ENCODE measurements around the gene LPAR3.

LPAR3 gene

GRCh38 chr1:84899969-84900368, 7.0 kb upstream of the LPAR3 start:
- DNase-seq = no peak

DNA sequence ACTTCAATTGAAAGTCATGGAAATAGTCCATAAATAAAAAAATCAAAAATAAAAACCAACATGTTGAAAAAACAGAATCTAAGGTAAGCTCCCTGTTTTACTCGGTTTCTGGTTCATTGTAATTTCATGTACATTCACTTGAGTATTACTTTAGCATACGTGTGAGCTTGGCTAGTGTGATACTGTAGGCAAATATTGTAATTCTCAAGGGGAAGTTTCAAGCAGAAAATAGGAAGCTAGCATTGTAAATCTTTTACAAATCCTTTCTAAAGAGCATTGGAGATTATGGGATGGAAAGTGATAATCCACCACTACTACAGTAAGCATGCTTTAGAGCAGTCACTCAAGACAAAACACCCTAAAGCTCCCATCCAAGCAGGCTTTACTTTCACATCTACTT, 3.3 kb upstream of the LPAR3 start:
- DNase-seq = no peak

DNA sequence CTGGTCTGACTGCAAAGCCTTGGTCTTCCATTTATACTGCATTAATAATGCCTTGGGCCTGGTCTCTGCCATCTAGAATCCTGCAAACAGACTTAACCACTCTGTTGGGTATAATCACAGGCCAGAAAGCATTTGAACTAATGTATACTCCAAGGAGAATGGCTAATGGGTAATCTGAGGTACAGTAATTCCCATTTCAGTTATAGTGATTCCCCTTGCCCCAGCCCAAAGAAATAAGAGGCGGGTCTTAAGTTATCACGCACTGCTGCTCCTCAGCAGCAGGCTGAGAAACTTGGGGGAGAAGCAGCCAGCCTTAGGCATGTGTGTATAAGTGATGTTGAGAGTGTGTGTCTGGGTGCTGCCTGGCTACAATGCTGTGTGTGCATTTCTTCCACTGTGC, 2.4 kb downstream of the LPAR3 start:
- no peak for DNase-seq

DNA sequence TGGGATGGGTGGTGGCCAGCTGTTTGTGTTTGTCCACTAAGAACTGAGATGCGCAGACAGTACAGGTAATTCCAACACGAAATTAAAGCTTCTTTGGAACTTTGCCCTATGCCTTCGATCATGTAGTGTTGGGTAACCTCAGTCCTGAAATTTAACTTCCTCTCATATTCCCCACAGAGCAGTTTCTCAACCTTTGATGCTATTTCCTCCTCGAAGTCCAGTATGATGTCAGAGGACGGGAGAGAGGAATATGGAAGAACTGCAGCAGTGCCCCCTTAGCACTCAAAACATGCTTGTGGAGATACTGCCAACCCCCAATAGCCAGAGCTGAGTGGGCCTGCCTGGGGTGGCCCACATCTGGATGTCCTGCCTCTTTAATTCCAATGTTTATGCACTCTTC, 3.6 kb downstream of the LPAR3 start:
- no peak for DNase-seq

GRCh38 chr1:84888753-84889152, 4.3 kb downstream of the LPAR3 start:
- DNase-seq = no peak

DNA sequence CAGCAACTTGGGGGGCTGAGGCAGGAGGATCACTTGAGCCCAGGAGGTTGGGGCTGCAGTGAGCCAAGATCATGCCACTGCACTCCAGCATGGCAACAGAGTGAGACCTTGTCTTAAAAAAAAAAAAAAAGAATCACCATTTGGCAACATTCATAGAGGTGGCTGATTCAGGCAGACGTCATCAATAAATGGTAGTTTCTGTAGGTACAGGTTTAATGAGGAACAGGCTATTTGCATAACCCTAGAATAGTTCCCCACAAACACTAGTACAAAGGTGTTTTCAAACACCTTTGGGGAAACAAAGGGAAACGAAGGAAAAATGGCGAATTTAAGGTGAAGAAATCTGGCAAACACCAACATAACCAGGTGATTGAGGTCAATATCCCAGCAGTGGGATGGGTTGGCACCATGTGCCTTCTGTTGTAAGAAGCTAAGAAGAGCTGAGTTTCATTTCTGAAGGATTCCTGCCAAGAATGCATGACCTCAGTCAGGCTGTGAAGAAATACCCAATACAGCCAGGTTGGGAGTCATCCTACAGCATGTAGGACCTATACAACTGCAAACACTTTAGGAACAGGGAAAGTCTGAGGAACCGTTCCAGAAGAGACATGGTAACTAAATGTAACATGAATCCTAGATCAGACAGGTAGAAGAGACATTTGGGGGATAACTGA, 5.6 kb downstream of the LPAR3 start:
- DNase-seq = no peak

DNA sequence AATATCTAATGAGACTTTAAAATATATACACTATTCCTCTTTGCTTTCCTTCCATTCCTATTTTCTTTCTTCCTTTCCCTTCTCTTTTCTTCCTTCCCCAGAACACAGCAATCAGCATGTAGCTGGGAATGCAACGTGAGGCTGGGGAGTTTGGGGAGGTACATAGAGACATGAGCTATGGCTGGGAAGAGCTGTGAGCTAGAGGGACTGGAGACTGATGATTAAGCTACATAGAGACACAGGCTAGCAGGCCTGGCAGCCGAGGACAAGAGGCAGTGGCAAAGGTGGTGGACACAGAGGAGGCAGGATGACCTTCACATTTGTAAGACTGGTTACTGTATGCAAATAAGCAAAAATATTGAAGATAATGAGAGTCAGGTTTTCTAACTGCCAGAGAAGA, 7.5 kb downstream of the LPAR3 start:
- no peak for DNase-seq

- no peak for DNase-seq
Observed at GRCh38 chr1:84884671-84885389, 8.2 kb downstream of the LPAR3 start.

DNA sequence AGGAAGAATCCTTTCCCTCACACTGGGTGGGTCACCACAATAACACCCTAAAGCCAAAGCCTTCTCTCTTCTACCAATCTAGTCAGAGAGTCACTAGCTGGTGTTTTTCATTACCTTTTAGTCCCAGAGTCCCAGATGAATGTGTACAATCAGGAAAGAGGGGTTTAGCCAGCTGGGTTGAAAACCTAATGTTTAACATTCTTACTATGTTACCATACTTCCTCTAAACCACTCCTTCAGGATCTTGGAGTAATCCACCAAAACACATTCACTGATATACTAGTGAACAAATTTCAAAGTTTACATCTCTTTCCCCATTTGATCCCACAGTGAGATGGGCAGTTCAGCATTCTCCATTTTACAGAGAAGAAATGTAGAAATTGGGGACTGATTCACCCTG, 9.7 kb downstream of the LPAR3 start:
- no peak for DNase-seq

- DNase-seq = no peak
Observed at GRCh38 chr1:84877592-84877991, 15.4 kb downstream of the LPAR3 start.

DNA sequence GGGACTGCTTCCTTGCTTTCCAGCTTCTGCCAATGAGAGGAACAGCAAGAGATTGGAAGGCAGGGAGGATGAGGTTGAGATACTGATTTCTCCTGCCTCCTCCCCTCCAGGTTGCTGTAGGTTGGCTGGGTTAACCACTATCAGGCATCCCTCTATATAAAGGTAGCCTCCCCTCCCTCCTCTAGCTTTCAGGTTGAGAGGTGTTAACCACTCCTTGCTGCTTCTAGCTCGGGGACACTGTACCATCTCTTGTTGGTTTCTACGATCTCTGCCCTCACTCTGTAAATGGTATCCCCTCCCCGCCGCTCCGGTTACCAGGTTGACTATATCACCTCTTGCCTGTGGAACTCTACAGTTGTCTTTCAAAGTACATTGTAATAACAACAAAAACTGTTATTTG, 16.7 kb downstream of the LPAR3 start:
- no peak for DNase-seq

DNA sequence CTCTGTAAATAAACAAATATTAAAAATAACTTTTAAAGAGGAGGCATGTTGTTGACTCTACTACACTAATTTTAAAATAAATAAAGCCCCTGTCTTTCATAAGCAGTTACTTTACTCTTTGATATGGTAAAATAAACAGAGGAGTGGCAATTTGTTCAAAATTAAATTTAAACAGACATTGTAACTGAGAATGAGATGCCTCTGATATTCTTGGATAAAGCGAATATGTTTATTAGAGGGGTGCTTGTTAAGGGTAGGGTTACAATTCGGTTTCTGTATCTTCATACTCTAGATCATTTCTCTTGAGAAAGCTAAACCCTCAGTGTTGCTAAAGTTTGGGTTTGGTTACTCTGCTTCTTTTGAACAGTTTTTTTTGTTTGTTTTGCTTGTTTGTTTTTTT, 19.6 kb downstream of the LPAR3 start:
- DNase-seq = no peak

DNA sequence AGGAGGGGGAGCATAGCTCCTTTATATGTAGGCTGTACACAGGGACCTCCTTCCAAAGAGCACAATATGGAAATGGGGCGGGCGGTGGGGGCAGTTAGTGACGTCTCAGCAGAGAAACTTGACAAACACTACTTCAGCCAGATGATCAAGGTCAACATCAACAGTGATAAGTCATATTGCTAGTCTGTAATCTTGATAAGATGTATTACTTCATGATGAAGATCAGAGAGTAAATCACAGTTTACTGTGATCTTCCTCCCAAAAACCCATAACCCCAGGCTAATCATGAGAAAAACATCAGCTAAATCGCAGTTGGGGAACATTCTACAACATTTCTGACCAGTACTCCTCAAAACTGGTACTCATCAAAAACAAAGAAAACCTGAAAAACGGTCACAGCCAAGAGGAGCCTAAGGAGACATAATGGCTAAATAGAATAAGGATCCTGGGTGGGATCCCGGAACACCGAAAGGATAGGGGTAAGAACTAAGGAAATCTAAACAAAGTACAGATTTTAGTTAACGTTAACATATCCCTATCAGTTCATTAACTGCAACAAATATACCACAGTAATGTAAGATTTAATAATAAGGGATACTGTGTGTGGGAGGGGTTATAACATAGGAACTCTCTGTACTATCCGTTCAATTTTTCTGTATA, 20.2 kb downstream of the LPAR3 start:
- DNase-seq = no peak

GRCh38 chr1:84871181-84871580, 21.8 kb downstream of the LPAR3 start:
- DNase-seq = no peak

GRCh38 chr1:84870591-84870990, 22.4 kb downstream of the LPAR3 start:
- DNase-seq = no peak

DNA sequence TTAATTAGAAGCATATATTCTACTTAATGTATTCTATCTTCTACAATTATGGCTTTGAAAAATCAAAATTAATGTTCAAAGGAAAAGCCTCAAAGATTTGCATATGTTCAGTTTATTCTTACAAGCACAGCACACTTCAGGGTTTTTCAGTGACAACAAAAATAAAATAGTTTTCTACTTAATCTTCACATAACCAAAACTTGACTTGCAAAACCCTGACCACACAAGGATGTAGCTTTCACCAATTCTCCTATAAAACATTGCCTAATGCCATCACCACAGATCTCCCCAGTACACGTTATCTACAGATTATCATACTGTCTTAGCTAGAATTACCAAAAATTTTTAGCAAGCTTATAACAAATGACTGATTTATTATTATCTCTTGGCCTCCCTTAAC, 23.3 kb downstream of the LPAR3 start:
- DNase-seq = no peak

GRCh38 chr1:84862810-84863251, 30.2 kb downstream of the LPAR3 start:
- no peak for DNase-seq

- no peak for DNase-seq
Observed at GRCh38 chr1:84861988-84862644, 30.9 kb downstream of the LPAR3 start.

DNA sequence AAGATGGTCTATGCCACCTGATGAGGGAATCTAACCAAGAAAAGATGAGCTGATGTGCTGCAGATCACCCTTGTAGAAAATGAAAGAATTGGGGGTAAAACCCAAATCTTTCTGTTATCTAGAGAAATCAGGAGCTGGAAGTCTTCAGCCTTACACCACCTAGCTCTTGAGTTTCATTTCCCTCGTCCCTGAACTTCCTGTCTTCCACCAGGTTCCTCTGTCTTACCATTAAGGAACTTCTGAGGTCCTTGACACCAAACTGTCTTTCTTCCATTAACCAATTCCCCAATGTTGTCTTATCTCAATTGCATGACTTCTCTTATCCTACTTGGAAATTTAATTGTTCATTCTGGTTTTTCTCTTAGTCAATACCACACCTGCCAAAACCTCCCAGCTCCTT, 31.5 kb downstream of the LPAR3 start:
- no peak for DNase-seq

DNA sequence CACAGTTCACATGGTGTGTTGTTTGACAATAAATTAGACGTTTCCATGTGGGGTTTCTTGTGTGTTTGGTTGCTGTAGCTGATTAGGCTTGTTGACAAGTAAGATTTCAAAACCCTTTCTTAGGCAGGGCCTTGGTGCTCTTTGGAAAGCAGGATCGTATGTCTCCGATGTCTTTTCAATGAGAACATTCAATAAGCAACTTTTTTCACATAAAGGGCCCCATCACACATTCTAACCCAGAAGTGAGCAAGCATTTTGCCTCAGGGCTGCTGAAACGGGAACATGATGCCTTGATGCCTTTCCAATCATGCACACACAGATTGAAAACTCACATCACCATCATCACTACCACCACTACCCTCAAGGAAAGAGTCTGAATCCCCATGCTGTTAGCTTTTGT, 33.1 kb downstream of the LPAR3 start:
- no peak for DNase-seq

- DNase-seq = no peak
Observed at GRCh38 chr1:84857906-84858305, 35.1 kb downstream of the LPAR3 start.

GRCh38 chr1:84856726-84857270, 36.2 kb downstream of the LPAR3 start:
- no peak for DNase-seq
